B cell (primary cell): Measurements from ENCODE around the gene CHIT1. TPM values are rescaled to one million over a fixed set of nuclear protein-coding genes. Genes with fewer than 3 reads are reported as not detected.
"Not testable (repeated sequence)": the region's sequence is repeated elsewhere in the genome, so short reads cannot be mapped to it uniquely, and the experiment has no call there.

Source experiments
- ATAC-seq: fragments of 200-7000 bp; cut with Tn5 transposase; one replicate; pipeline ENCODE4 v1.10.0; 2021; ENCODE audit warnings: low read depth, mild to moderate bottlenecking, moderate number of reproducible peaks, moderate library complexity
- CTCF ChIA-PET: fragments of 350-600 bp; sonication (Branson Sonifier 250); formaldehyde crosslinking; loops from one replicate; lab custom pipeline; 2021; ENCODE audit warnings: antibody characterized with exemption, inconsistent platforms; lab: Charles Lee
- POLR2A ChIA-PET: fragments of 350-600 bp; sonication (Branson Sonifier 250); formaldehyde crosslinking; loops from one replicate; lab custom pipeline; 2021; ENCODE audit warnings: antibody characterized with exemption; lab: Charles Lee
- DNase-seq: peaks from one replicate; pipeline ENCODE4 v3.0.0; 2013
- H2AFZ ChIP-seq: 2 replicates; pipeline ENCODE4 v1.6.1; 2012; ENCODE audit warnings: mild to moderate bottlenecking, low read depth, low read length; ENCODE audit not compliant: insufficient read depth, poor library complexity, severe bottlenecking
- H3K27ac ChIP-seq, 2 donors: 1 replicate in 1 of 2; 2 replicates in 1 of 2; pipeline ENCODE4 v1.5.1; 2012 to 2013; ENCODE audit warnings: low read length in 2 of 2, mild to moderate bottlenecking in 2 of 2, moderate library complexity in 1 of 2
- H3K27me3 ChIP-seq, 4 experiments: fragments of 200-600 bp in 1 of 4; sonication (generic) in 1 of 4; replicated peaks in 1 of 4; 1 replicate in 2 of 4; 2 replicates in 2 of 4; pipeline versions ENCODE4 v1.6.1 to v1.7.0; 2013 to 2016; ENCODE audit warnings: low read length in 3 of 4, mild to moderate bottlenecking in 2 of 4, mixed read lengths in 1 of 4, moderate library complexity in 1 of 4; ENCODE audit not compliant: insufficient read depth in 4 of 4, control insufficient read depth in 3 of 4; ENCODE audit errors: control extremely low read depth in 1 of 4
- H3K36me3 ChIP-seq, 2 experiments: replicated peaks in 1 of 2; 1 replicate in 1 of 2; 2 replicates in 1 of 2; pipeline versions ENCODE4 v1.6.1 to v1.7.1; 2013; ENCODE audit warnings: low read length in 1 of 2; ENCODE audit not compliant: insufficient read depth in 2 of 2, control insufficient read depth in 1 of 2; ENCODE audit errors: control extremely low read depth in 1 of 2, extremely low read depth in 1 of 2
- H3K4me1 ChIP-seq, 2 donors: fragments of 200-600 bp in 1 of 2; sonication (generic) in 1 of 2; 1 replicate in 1 of 2; 2 replicates in 1 of 2; pipeline versions ENCODE4 v1.5.1 to v1.6.1; 2013 to 2017; ENCODE audit warnings: low read length in 2 of 2; ENCODE audit not compliant: control insufficient read depth in 2 of 2, insufficient read depth in 2 of 2
- H3K4me2 ChIP-seq: replicated peaks from 2 replicates; pipeline ENCODE3; 2012; ENCODE audit warnings: mild to moderate bottlenecking, low read depth, low read length; ENCODE audit not compliant: poor library complexity, severe bottlenecking
- H3K4me3 ChIP-seq, 5 experiments: fragments of 200-600 bp in 1 of 5; sonication (generic) in 1 of 5; 1 replicate in 3 of 5; 2 replicates in 2 of 5; pipeline versions ENCODE4 v1.5.1 to v1.7.0; 2011 to 2016; ENCODE audit warnings: low read length in 4 of 5, mild to moderate bottlenecking in 4 of 5, low read depth in 2 of 5, control low read depth in 1 of 5, moderate library complexity in 1 of 5; ENCODE audit not compliant: insufficient read depth in 1 of 5; ENCODE audit errors: control extremely low read depth in 1 of 5, extremely low read depth in 1 of 5
- H3K79me2 ChIP-seq: fragments of 200-600 bp; sonication (generic); one replicate; pipeline ENCODE4 v1.6.0; 2016; ENCODE audit warnings: low read length; ENCODE audit not compliant: control insufficient read depth, insufficient read depth
- H3K9ac ChIP-seq: fragments of 200-600 bp; sonication (generic); 2 replicates; pipeline ENCODE4 v1.6.1; 2017; ENCODE audit warnings: mild to moderate bottlenecking, low read length, moderate library complexity
- H3K9me3 ChIP-seq, 3 donors: one replicate each; pipeline versions ENCODE4 v1.6.1 to v1.7.1; 2013; ENCODE audit warnings: low read length in 2 of 3; ENCODE audit not compliant: control insufficient read depth in 2 of 3, insufficient read depth in 1 of 3; ENCODE audit errors: control extremely low read depth in 1 of 3
- H4K20me1 ChIP-seq: 2 replicates; pipeline ENCODE4 v1.6.0; 2012; ENCODE audit warnings: mild to moderate bottlenecking, low read length; ENCODE audit not compliant: insufficient read depth, control insufficient read depth, poor library complexity, severe bottlenecking
- H3K27ac Mint-ChIP-seq: one replicate; pipeline ENCODE4 v1.8.0; 2021; ENCODE audit warnings: mixed read lengths
- H3K27me3 Mint-ChIP-seq: one replicate; pipeline ENCODE4 v1.8.0; 2021; ENCODE audit warnings: mixed read lengths
- H3K4me1 Mint-ChIP-seq: one replicate; pipeline ENCODE4 v1.8.0; 2021; ENCODE audit warnings: mixed read lengths
- H3K4me3 Mint-ChIP-seq: one replicate; pipeline ENCODE4 v1.8.0; 2021; ENCODE audit warnings: mixed read lengths
- H3K9me3 Mint-ChIP-seq: one replicate; pipeline ENCODE4 v1.8.0; 2022; ENCODE audit warnings: mixed read lengths; ENCODE audit not compliant: insufficient read depth
- CTCF ChIP-seq: fragments of 200-600 bp; IDR thresholded peaks from one replicate; pipeline ENCODE4 v1.8.0; 2022; ENCODE audit warnings: antibody characterized with exemption, mild to moderate bottlenecking
- EZH2 ChIP-seq: IDR thresholded peaks from 2 replicates; pipeline ENCODE4 v1.6.1; 2012; ENCODE audit warnings: borderline replicate concordance, low read depth, mild to moderate bottlenecking, moderate library complexity, low read length; ENCODE audit not compliant: insufficient read depth, poor library complexity, severe bottlenecking
- WGBS: methylation state at CpG from one replicate; pipeline ENCODE4 v1.1.5; 2013; ENCODE audit warnings: missing lambda C conversion rate; ENCODE audit not compliant: insufficient coverage; 5-methylcytosine and 5-hydroxymethylcytosine counted together
- intact Hi-C: fragments of 100-400 bp; cut with micrococcal nuclease; formaldehyde crosslinking; loops from one replicate; pipeline ENCODE4 v1.10.0; 2022
- polyA plus RNA-seq: library from polyadenylated mRNA; depleted of rRNA; stranded (reverse); fragments of >200 nt; gene quantifications from 2 replicates; pipeline ENCODE4 v1.2.3, GENCODE V29; 2012
- total RNA-seq, 2 donors: library from RNA; stranded (reverse); fragments of 120-200 nt in 1 of 2; gene quantifications; 1 replicate in 1 of 2; 2 replicates in 1 of 2; pipeline versions ENCODE4 v1.2.3 to v1.2.4, GENCODE V29; 2013 to 2022

The CHIT1 gene
- total and polyA plus RNA-seq, 2 donors (not counting 1 experiment from before 2014, with no cell fraction given), result 2.0 to 8.2 TPM

- H3K9ac ChIP-seq, result no peak overlapping the region
- H3K4me1 Mint-ChIP-seq, result peaks cover 5% of the 10 kb centered on the region
- no peak overlapping the region for H3K27ac Mint-ChIP-seq
- TF ChIP-seq CTCF (no peak), EZH2 (no peak)
- H4K20me1 ChIP-seq, result no peaks in the 10 kb centered on the region
- H3K36me3 ChIP-seq, result no peaks in the 10 kb centered on the region
- intact Hi-C loops, result no loop called here
- H3K27ac ChIP-seq, result no peak overlapping the region
- ATAC-seq (no peak), DNase-seq (no peak)
- ChIA-PET CTCF (no interaction called here), POLR2A (no interaction called here)
- peaks cover 27% of the 10 kb centered on the region for H3K27me3 Mint-ChIP-seq
- H3K4me2 ChIP-seq, result no peak overlapping the region
- no peak overlapping the region for H3K4me3 ChIP-seq
- peaks cover 0 to 5% (median 0%) of the 10 kb centered on the region in 4 experiments for H3K27me3 ChIP-seq
- no peak overlapping the region for H3K4me3 Mint-ChIP-seq
- H3K9me3 ChIP-seq, result peaks cover 0 to 23% (median 19%) of the 10 kb centered on the region in 3 donors
- no peak overlapping the region for H2AFZ ChIP-seq
- H3K79me2 ChIP-seq, result no peaks in the 10 kb centered on the region
- peaks cover 10% of the 10 kb centered on the region for H3K9me3 Mint-ChIP-seq
- no peaks in the 10 kb centered on the region for H3K4me1 ChIP-seq
These were observed 9.1 kb upstream of the CHIT1 start for GRCh38 chr1:203238535-203238934.

- Mint-ChIP-seq H3K27me3 (peaks cover 27% of the 10 kb centered on the region), H3K9me3 (peaks cover 11% of the 10 kb centered on the region)
- no CpG with 5 or more reads among the region's 7 CpGs for WGBS
- H3K4me2 ChIP-seq, H2AFZ ChIP-seq, H3K4me3 Mint-ChIP-seq, H4K20me1 ChIP-seq, H3K4me3 ChIP-seq, H3K27ac ChIP-seq, H3K9ac ChIP-seq, H3K79me2 ChIP-seq, H3K36me3 ChIP-seq, H3K4me1 Mint-ChIP-seq, POLR2A ChIA-PET, CTCF ChIA-PET, DNase-seq, H3K4me1 ChIP-seq, intact Hi-C loops, ATAC-seq, H3K27ac Mint-ChIP-seq: not testable (repeated sequence)
- Histone ChIP-seq H3K9me3 (peaks cover 0 to 24% (median 19%) of the 10 kb centered on the region in 3 donors), H3K27me3 (peaks cover 0 to 14% (median 3%) of the 10 kb centered on the region in 4 experiments)
These were observed 5.4 kb upstream of the CHIT1 start for GRCh38 chr1:203234901-203235300.
